ENCODE measurements around the gene NPAT. TPM values are rescaled to one million over a fixed set of nuclear protein-coding genes. Genes with fewer than 3 reads are reported as not detected.

The NPAT gene
- total RNA-seq, 1 experiment from 2014 or later: 14.9 TPM

- Histone ChIP-seq H3K27ac (ENCODE audit: low read depth, low read length) (no peak overlapping the region), H3K36me3 (ENCODE audit: control insufficient read depth in 1 of 2, insufficient read depth in 2 of 2, low read length in 2 of 2) (no peaks in the 10 kb centered on the region), H3K9me3 (ENCODE audit: control insufficient read depth in 1 of 2, insufficient read depth in 1 of 2, low read depth in 1 of 2, low read length in 2 of 2) (no peaks in the 10 kb centered on the region), H3K79me2 (ENCODE audit: insufficient read depth, low read length) (no peaks in the 10 kb centered on the region), H3K4me1 (ENCODE audit: control insufficient read depth in 1 of 2, insufficient read depth in 2 of 2, low read length in 2 of 2) (no peaks in the 10 kb centered on the region), H2AFZ (ENCODE audit: low read depth, low read length, poor library complexity, severe bottlenecking) (no peak overlapping the region), H3K9ac (ENCODE audit: low read length) (no peak overlapping the region), H3K4me2 (ENCODE audit: low read length) (no peak overlapping the region), H3K4me3 (replicated peaks in 1 of 2; ENCODE audit: low read depth in 1 of 2, low read length in 2 of 2) (no peak overlapping the region), H3K9me2 (ENCODE audit: insufficient read depth) (no peaks in the 10 kb centered on the region), H3K27me3 (ENCODE audit: insufficient read depth, low read length) (no peaks in the 10 kb centered on the region), H4K20me1 (ENCODE audit: insufficient read depth) (no peaks in the 10 kb centered on the region)
- DNase-seq (ENCODE audit: low read depth, low spot score) (no peak), ATAC-seq (no peak)
- BruUV-seq (replicated peaks): no TSS peak
- ChIA-PET CTCF (no interaction called here), RAD21 (ENCODE audit: low non-redundant PET in 1 of 2, low total read pairs in 2 of 2, uncharacterized antibody in 2 of 2, unreplicated experiment in 2 of 2) (no interaction called here), POLR2A (no interaction called here)
- TF ChIP-seq ZNF274 (IDR thresholded peaks at IDR 0.05; ENCODE audit: low read depth, low read length): no peak
- no peak for TF ChIP-seq FOSL1 (IDR thresholded peaks at IDR 0.05; ENCODE audit: low read depth)
- TF ChIP-seq ZBTB33 (IDR thresholded peaks at IDR 0.05; ENCODE audit: extremely low read depth, insufficient replicate concordance, low read length): no peak
- no peak for TF ChIP-seq CBX3 (IDR thresholded peaks at IDR 0.05; ENCODE audit: low read depth)
- no peak for TF ChIP-seq JUND (IDR thresholded peaks at IDR 0.05)
- TF ChIP-seq REST (IDR thresholded peaks at IDR 0.05; ENCODE audit: low read depth): no peak
- no peak for TF ChIP-seq SP1 (IDR thresholded peaks at IDR 0.05; ENCODE audit: low read depth)
- TF ChIP-seq ELF1 (IDR thresholded peaks at IDR 0.05; ENCODE audit: borderline replicate concordance, low read depth): no peak
- TF ChIP-seq EGR1 (IDR thresholded peaks at IDR 0.05; ENCODE audit: low read depth): no peak
- no peak for TF ChIP-seq SRF (IDR thresholded peaks at IDR 0.05; ENCODE audit: low read depth)
- no peak for TF ChIP-seq CEBPB (IDR thresholded peaks at IDR 0.05; ENCODE audit: low read depth)
- intact Hi-C loops (cut with micrococcal nuclease): no loop called here
Observed at GRCh38 chr11:108112057-108112456, 110.4 kb downstream of the NPAT start.
